NB4 (cell line): ENCODE results near the gene BCAR3.

Source experiments
- CTCF ChIP-seq: IDR thresholded peaks from one replicate; pipeline ENCODE4 v1.5.1; 2012; ENCODE audit warnings: low read depth, low read length
- MYC ChIP-seq: IDR thresholded peaks from 2 replicates; pipeline ENCODE4 v1.6.1; 2011; ENCODE audit warnings: low read depth, low read length
- POLR2A ChIP-seq: IDR thresholded peaks from 2 replicates; pipeline ENCODE4 v1.6.1; 2011; ENCODE audit warnings: mild to moderate bottlenecking; ENCODE audit not compliant: insufficient read length; ENCODE audit errors: extremely low read depth

GRCh38 chr1:93611668-93612067, 70.0 kb downstream of the BCAR3 start:
- TF ChIP-seq POLR2A: no peak
- TF ChIP-seq CTCF: no peak
- TF ChIP-seq MYC: no peak
